Thoracic aorta endothelial cell (primary cell): Measurements from ENCODE around the gene ATP11A. TPM values are rescaled to one million over a fixed set of nuclear protein-coding genes. Genes with fewer than 3 reads are reported as not detected.

Experiments used
- total RNA-seq: library from RNA; depleted of rRNA; stranded (reverse); fragments of >200 nt; gene quantifications from 2 replicates; pipeline ENCODE4 v1.2.3, GENCODE V29; 2012

ATP11A gene
- 35.1 and 50.0 TPM in 2 replicates for total RNA-seq

DNA sequence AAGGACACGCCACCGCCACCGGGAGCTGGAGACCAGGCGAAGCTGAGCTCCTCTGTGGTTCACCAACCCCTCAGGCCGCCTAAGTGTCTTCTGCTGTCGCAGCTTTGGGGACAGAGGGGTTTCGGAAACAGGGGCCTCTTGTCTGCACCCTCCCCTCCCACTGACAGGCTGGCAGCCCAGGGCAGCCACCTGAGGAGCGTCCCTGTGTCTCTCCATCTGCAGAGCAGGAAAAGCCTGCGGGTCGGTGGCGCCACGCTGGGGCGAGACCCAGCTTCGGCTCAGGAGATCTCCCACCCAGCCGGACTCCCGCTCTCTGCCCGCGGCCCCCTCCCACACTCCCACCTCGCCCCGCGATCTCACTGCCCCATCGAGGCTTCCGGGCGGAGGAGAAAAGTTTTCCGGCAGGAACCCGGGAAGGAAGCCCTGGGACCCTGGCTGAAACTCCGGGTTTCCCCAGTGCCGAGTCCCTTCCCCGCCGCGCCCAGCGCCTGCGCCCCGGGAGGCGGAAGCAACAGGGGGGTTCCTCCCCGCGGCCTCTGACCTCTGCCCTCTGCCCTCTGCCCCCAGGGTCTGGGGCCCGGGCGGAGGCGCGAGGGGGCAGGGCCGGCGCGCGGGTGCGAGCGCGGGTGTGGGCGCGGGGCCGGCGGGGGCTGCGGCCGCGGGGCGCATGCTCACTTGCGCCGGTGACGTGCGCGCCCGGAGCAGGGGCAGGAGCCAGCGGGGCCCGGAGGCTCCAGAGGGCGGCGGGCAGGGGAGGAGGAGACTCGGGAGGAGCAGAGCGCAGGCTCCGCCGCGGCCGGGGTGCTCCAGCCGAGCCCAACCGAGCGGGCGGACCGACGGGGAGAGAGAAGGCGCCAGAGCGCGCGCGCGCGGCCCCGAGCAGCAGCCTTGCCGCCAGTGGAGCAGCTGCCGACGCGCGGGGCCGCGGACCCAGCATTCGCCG lies at the start of gene ATP11A:
ATP11A (plus strand) TSS at position 736 of the 943 bp plus-strand sequence. CDS start 379 bp downstream, outside the sequence.

Other genes with a start within 250 kb of the ATP11A start
- 32.4 and 36.0 TPM in 2 replicates for gene TUBGCP3, start 101.9 kb upstream of the ATP11A start, total RNA-seq